Stimulated activated CD8-positive, alpha-beta memory T cell treated with anti-CD3 and anti-CD28 coated beads, Interleukin-12 subunit alpha, Interleukin-12 subunit beta, amount 100 ng/mL, for 24 hours (primary cell): ENCODE data around the gene WDFY2.

Experiments used
- DNase-seq: peaks from one replicate; pipeline ENCODE4 v3.0.0-alpha.2; 2020; ENCODE audit errors: extremely low read depth

The WDFY2 gene

DNA sequence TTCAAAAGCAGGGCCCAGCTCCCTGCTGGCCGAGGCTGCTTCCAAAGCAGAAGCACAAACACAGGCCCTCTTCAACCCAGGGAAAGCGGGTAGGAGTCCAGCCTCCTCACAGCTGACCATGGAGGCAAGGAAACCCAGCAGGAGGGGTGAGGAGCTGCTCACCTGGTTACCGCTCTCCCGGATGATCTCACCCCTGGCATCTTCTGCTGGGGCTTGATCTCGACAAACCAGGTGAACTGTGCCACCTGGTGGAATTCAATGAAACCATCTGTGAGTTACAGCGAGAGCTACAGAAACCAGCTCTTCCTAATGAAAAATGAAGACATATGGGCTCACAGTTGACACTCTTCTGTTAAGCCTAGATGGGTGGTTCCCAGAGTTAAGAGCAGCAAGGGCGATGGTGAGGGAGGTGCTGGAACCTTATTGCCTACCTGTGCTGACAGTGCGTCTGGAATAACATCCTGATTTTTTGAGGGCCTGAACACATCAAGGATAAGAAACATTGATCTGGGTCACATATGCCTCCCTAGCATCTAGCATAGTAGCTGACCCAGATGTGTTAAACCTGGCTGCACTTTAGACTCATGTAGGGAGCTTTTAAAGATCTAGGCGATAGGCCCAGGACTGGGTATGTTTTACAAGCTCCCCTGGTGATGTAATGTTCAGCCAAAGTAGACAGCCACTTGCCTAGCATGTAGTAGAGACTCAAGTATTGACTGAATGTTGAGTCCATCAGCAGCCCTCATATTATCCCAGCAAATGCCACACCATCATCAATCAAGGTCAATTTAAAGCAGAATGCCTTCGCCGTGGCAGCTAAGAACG, 213.6 kb downstream of the WDFY2 start:
- no peak for DNase-seq

GRCh38 chr13:51799261-51799660, 215.0 kb downstream of the WDFY2 start:
- no peak for DNase-seq

- DNase-seq: no peak
These were observed 216.2 kb downstream of the WDFY2 start for GRCh38 chr13:51800486-51800885.

DNA sequence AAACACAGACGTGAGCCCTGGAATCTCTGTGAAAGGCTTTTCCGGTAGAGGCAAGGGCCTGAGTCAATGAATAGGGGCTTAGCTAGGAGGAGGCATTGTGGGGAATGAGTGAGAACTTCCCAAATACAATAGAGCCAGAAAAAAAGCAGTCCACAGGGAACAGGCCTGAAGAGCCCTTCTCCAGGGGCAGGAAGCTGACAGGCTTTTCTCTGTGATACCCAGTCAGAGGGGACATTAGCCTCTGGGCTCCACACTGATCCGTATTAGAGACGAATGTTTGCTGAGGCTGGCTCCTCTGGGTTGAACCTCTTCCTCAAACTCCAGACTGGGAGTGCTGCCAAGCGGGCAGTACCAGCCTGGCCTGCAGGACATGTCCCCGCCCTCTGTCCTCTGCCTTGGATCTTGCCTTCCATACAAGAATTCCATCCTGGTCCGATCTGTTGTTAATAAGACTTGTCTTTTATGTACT, 217.4 kb downstream of the WDFY2 start:
- no peak for DNase-seq

- DNase-seq: no peak
These were observed 218.6 kb downstream of the WDFY2 start for GRCh38 chr13:51802631-51803418.

DNA sequence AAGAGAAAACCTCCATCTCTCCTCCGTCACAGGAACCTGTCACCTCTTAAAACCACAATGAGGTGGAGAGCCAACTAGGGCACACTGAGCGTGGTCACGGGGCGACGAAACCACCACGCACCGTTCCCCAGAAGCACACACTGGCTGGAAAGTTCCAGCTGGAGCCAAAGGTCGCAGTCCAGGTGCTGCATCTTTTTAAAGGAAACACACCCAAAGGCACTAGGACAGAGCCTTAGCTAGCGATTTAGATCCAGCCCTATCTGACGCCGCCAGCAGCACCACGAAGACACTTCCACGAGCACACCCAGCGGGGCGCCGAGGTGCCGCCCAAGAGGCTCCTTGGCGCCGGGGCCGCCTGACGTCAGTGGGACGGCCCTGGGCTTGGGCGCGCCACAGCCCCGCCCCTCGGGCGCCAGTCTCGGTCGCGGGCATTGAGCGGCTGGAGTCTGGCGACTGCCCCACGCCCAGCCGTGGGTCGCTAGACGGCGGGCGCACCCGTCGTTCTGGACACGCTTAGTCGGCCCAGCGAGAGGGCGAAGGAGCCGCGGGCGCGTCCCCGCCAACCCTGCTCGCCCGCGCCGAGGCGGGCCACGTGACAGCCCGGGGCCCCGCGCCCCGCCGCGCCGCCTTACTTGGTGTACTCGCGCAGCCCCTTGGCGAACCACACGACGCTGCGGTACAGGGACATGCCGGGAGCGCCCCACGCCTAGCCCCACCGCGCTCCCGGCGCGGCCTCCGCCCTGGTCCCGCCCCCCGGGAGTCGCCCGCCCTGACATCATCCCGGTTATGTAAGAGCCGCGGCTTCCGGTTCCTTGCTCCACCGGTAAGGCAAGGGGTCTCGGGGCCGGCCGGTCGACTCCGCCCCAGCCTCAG, 219.4 kb downstream of the WDFY2 start, which contains the start of gene DHRS12:
TSS of gene DHRS12 (minus strand) at position 742 of the 873 bp plus-strand sequence. CDS start 4,504 bp downstream, outside the sequence.
- DNase-seq: peak; percentile 65

DNA sequence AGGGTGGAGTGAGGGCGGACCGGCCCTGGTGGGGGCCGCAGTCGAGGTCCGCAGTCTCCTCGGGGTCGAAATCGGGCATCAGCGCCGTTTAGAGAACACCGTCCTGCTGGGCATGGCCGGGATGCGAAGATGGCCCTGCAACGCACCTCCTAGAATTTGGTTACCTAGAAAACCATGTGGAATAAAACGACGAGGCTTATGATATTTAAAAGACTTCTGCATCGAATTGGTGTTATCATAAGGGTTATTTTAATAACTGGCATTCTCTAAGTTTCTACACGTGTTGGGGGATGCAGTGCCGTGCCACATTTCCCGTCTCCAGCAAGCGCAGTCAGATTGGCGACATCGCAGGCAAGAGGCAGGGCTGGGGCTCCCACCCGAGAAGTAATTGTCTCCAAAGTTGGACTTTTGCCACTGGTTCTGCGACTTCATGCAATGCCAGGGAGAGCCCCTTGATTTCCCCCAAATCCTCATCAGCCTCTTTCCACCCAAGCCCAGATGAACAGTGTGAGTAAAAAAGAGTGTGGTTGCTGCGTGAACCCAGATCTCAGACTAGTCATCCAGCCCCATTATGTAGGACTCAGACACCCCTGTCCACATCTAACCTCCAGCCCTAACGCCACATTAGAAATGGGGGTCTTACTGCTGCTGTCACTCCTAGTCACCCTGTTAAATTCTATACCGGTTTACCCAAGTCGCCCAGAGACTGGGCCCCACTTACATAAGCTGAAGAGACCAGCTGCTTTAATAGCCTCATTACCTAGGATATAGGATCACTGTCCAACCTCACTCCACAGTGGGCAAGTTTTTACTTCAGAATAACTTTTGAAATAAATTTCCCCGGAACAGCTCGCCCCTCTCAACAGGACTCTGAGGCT, 220.3 kb downstream of the WDFY2 start:
- no peak for DNase-seq

- DNase-seq: no peak
These were observed 221.1 kb downstream of the WDFY2 start for GRCh38 chr13:51805313-51805712.

DNA sequence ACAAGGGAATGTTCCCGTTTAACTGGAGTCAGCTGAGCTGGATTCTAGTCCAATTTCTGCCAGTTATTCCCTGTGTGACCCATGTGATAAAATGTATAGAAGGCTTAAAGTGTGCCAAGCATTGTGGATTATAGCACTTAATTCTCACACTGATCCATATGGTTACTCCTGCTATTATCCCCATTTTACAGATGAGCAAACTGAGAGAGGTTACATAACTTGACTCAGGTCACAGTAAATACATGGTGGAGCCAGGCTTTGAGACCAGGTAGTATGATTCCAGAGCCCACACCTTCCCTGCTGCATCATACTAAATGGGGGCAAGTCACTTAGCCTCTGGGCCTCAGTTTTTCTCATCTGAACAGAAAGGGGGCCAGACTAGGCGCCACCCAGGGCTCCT, 221.7 kb downstream of the WDFY2 start:
- DNase-seq: no peak

- DNase-seq: no peak
These were observed 222.3 kb downstream of the WDFY2 start for GRCh38 chr13:51806566-51806965.

- no peak for DNase-seq
These were observed 222.8 kb downstream of the WDFY2 start for GRCh38 chr13:51807041-51807440.

DNA sequence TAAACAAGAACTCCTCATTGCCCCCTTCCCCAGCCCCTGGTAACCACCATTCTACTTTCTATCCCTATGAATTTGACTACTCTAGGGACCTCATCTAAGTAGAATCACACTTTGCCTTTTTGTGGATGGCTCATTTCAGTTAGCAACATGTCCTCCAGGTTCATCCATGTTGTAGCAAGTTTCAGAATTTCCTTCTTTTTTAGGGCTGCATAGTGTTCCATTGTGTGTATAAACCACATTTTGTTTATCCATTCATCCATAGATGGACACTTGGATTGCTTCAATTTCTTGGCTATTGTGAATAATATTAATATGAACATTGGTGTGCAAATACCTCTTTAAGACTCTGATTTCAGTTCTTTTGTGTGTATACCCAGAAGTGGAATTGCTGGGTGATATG, 224.5 kb downstream of the WDFY2 start:
- no peak for DNase-seq

DNA sequence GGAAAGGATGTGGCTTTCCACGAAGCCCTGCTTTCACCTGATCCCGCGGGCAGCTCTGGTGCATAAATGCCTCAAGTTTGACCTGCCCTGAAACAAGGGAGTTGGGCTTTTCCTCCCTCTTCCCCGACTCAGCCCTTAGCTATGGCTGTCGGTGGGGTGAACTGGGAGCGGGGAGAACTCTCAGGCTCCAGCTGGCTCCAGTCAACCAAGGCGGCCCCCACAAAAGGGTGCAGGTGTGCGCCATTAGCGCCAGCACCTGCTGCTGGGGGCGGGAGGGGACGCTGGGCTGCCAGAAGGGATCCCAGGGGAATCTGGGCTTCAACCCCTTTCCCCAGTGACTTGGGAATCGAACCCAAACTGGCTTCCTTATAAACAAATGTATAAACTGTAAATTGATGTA, 226.8 kb downstream of the WDFY2 start:
- no peak for DNase-seq

- no peak for DNase-seq
These were observed 227.7 kb downstream of the WDFY2 start for GRCh38 chr13:51811920-51812451.

DNA sequence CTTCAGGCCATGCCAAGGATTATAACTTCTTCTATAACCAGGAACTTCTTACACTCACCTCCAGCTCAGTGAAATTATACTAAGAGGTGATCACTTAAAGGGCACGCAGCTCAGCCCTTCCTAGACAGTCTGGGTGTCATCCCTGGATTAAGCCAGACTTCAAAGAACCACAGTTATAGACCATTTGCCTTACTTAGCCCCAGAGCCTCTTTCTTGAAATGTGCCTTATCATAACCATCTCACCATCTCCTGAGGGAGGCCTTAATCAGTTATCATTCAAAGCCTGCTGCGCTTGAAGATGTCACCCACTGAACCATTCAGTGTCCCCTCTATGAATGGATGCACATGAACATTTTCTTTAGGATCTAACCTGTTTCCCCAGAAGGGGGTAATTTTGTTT, 229.8 kb downstream of the WDFY2 start:
- no peak for DNase-seq

- no peak for DNase-seq
These were observed 230.8 kb downstream of the WDFY2 start for GRCh38 chr13:51814825-51815650.

DNA sequence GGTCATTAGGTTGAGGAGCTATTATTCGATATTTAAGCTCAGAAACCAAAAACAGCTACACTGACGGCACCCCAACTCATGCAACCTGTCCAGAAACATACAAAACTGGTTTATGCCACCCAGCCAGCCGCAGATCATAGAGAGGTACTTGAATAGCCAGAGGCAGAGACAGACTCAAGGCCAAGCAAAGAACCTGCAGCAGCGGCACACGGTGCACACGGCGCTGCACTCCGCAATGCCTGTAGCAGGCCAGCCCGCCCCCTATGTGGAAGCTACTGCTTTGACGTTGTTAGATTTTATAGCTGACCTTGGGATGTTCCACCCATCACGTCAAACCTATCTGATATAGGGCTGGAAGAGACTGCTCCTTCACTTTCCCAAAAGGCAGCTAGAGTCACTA, 231.6 kb downstream of the WDFY2 start:
- no peak for DNase-seq

GRCh38 chr13:51816604-51817249, 232.5 kb downstream of the WDFY2 start:
- no peak for DNase-seq
